Transverse colon (tissue), 4 donors: ENCODE results near the gene ROPN1L.

Experiments used
- EP300 ChIP-seq: sonication (generic); formaldehyde crosslinking; IDR thresholded peaks from one replicate; pipeline ENCODE4 v1.6.1; 2017; ENCODE audit warnings: antibody characterized with exemption, low read depth
- POLR2A ChIP-seq: fragments of 450-650 bp; IDR thresholded peaks from one replicate; pipeline ENCODE4 v1.6.1; 2016; ENCODE audit warnings: antibody characterized with exemption, mild to moderate bottlenecking, moderate library complexity
- POLR2AphosphoS5 ChIP-seq, 3 donors: sonication (generic); formaldehyde crosslinking; IDR thresholded peaks; one replicate each; pipeline ENCODE4 v1.6.1; 2016; ENCODE audit warnings: antibody characterized with exemption in 3 of 3
- TF ChIP-seq, protein P1 (sequence below), 5 experiments: fragments of 200-600 bp in 3 of 5; fragments of 450-650 bp in 2 of 5; sonication (generic) in 3 of 5; IDR thresholded peaks; 1 replicate in 2 of 5; 2 replicates in 3 of 5; pipeline ENCODE4 v1.5.1; 2016 to 2017; ENCODE audit warnings: antibody characterized with exemption in 5 of 5, inconsistent platforms in 3 of 5, mild to moderate bottlenecking in 2 of 5, moderate library complexity in 1 of 5

DNA sequence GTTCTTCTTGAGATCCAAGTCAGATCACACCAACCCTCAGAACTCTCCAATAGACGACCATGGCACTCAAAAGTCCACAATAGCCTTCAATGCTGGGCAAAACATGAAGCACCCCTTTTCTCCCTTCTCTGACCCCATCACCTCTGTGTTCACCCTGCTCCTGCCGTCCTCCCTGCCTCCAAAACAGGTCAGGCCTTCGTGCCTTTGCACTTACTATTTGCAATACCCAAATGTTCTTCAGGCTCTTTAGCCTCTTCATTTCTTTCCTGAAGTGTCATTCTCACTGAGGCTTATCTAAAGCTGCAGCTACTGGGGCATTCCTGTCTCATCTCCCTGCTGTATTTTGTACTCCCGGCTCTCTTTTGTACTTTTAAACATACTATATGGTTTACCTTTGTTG lies 2.0 kb upstream of the ROPN1L start:
- TF ChIP-seq, protein P1, sequence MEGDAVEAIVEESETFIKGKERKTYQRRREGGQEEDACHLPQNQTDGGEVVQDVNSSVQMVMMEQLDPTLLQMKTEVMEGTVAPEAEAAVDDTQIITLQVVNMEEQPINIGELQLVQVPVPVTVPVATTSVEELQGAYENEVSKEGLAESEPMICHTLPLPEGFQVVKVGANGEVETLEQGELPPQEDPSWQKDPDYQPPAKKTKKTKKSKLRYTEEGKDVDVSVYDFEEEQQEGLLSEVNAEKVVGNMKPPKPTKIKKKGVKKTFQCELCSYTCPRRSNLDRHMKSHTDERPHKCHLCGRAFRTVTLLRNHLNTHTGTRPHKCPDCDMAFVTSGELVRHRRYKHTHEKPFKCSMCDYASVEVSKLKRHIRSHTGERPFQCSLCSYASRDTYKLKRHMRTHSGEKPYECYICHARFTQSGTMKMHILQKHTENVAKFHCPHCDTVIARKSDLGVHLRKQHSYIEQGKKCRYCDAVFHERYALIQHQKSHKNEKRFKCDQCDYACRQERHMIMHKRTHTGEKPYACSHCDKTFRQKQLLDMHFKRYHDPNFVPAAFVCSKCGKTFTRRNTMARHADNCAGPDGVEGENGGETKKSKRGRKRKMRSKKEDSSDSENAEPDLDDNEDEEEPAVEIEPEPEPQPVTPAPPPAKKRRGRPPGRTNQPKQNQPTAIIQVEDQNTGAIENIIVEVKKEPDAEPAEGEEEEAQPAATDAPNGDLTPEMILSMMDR (IDR thresholded peaks at IDR 0.05): no peak
- no peak for TF ChIP-seq POLR2AphosphoS5 (IDR thresholded peaks at IDR 0.05)
- no peak for TF ChIP-seq POLR2A
- no peak for TF ChIP-seq EP300
